Stimulated activated CD8-positive, alpha-beta memory T cell treated with anti-CD3 and anti-CD28 coated beads, Interleukin-15, amount 100 ng/mL, for 4 hours (primary cell): ENCODE results near the gene MAN1A2.
A peak's percentile ranks its signal among the peaks of the same experiment; 100 is the strongest.

Source experiments
- DNase-seq, 2 donors: peaks; one replicate each; pipeline ENCODE4 v3.0.0-alpha.2; 2020; ENCODE audit warnings: low read depth in 2 of 2

MAN1A2 gene

DNA sequence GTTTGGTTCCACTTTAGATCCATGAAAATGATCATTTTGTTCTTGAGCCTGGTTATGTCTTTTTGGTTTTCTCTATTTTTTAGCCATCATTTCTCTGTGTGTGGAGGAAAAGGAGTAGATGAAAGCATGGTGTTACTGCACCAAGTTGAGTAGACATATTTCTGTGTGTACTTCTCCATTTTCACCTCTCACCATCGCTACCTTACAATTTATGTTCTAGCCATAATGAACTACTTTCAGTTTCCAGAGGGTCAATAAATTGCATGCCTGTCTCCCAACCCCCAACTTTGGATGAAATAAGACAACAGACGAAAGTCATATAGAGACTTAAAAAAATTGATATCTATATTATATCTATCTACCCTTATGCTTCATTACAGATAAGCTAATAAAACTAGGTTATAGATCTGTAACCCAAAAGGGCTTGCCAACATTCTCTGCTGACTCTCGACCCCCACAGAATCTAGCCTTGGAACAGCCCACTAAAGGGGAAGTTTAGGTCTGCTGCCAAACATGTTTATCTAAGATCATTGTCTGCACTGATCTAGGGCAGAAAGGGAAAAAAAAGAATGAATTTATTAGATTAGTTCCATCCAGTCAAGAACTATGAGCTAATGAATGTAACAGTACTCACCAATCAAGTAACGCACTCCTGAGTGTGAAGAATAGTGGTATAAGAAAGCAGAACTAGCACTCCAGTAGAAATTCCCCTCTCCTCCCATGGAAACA, 7.5 kb upstream of the MAN1A2 start:
- no peak for DNase-seq

DNA sequence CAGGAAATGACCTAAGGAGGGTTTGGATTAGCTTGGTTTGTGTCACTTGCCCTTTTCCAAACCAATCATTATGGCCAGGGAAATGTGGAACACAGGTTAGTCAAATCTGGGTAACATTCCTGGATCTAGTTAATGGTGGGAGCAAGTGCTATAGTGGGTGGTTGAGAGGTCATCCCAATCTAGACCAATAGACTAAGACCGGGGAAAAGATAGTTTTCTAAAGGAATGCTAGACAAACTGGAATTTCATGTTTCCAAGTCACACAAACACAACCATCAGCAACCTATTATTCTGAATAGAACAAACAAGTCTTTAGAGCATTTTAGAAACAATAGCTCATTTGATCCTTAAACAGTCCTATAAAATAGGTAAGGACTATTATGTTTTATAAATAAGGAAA, 4.3 kb upstream of the MAN1A2 start:
- DNase-seq: no peak

DNA sequence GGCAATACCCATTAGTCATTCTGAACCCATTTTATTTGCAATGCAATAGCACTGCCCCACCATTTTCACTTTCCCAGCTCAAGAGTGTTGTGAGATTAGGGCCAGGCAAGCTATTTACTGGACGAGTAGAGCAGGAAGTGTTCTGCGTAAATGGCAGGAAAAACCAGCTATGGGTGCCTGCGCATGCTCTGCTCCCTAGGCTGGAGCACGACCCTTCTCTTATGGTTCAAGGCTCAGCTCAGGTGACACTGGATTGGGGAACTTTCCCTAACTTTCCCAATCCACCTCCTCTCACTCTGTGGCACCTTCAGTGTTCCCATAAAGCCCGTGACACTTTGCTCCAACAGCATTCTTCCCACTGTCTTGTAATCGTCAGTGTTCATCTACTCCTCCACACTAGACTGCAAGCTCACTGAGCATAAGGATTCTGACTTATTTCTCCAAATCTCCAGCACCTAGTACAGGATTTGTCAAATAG, 3.6 kb upstream of the MAN1A2 start:
- no peak for DNase-seq

- DNase-seq: no peak
These were observed 3.0 kb upstream of the MAN1A2 start for GRCh38 chr1:117364240-117364639.

- DNase-seq: no peak
These were observed 1.7 kb upstream of the MAN1A2 start for GRCh38 chr1:117365350-117366176.

GRCh38 chr1:117366177-117367045, 838 bp upstream of the MAN1A2 start:
- peak; percentile 40 to 69 for DNase-seq

DNA sequence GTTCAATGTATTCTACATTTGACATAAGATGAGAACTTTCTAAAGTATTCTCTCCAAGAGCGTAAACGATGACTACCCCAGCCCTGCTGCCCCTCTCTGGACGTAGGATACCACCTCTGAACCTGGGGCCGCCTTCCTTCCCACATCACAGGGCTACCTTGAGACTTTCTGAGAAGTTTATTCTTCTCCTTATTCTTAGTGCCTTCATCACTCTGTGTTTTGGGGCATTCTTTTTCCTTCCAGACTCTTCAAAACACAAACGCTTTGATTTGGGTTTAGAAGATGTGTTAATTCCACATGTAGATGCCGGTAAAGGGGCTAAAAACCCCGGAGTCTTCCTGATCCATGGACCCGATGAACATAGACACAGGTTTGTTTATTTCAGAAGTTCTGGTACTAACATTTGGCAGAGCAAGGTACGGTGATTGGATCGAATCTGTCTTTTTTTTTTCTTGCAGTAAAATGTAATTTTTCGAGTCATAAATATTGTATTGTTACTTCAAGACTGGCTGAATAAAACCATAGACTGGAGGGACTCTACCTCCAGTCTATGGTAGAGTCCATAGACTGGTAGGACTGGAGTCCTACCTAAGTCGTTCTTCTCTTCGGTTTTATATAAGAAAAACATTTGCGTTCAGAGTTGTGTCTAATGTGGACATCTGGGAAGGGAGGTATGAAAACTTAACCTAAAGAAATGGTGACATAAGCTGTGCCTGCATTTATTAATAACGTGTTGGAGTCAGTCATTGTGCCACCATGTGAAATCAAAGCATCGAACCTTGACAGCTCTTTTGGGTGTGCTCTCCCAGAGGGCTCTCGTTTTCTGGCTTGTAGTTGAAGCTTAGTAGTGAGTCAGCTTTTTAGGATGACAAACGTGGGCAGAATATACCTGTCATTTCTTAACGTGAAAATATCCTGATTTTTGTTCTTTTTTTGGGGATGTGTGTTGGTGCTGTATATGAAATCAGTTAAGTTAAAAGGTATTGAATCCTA, 1.2 kb downstream of the MAN1A2 start:
- DNase-seq: no peak

- DNase-seq: no peak
These were observed 2.8 kb downstream of the MAN1A2 start for GRCh38 chr1:117370071-117370470.

DNA sequence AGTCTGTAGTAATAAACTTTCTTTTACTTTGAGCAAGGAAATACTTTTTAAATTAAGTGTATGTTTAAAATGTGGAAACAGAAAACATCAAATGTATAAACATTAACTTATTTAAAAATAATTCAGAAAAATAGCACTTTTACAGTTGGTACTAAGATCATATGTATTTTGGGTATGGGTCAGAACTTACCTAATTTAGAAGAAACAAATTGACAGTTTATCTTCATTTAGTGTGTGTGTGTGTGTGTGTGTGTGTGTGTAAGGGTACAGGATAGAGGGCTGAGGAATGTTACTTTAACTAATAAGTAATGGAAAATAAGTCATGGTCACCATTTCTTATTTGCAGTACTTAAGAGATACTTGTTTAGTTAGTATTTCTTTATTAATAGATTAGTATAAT, 3.3 kb downstream of the MAN1A2 start:
- no peak for DNase-seq

DNA sequence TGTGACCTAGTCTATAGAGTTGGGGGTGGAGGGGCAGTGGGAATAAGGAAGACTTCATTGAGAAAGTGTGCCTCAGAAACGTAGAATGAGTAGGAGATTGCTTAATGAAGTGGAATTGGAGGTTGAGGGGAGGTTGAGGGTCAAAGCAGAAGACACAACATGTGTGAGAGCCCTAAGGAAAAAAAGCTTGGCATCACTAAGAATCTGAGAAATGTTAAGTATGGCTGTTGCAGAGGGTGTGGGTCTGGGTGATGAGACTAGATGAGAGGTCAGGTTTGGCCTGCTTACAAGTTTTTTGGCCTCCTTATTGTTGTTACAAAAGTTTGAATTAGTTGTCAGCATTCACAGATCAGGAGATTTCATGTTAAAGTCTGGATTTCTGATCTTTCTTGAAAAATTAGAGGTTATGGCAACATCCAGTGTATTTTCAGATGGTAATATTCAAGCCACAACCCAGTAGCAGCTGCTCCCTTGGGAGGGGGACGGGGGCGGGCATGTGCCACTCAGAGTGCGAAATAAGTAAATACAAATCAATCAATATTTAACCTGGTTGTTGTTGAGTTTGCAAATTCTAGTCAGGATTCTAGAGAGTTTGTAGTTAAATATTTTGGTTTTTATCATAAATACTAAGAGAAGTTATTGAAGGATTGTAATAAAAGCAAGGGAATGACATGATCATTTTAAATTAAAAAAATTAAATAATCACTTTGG, 4.3 kb downstream of the MAN1A2 start:
- no peak for DNase-seq

DNA sequence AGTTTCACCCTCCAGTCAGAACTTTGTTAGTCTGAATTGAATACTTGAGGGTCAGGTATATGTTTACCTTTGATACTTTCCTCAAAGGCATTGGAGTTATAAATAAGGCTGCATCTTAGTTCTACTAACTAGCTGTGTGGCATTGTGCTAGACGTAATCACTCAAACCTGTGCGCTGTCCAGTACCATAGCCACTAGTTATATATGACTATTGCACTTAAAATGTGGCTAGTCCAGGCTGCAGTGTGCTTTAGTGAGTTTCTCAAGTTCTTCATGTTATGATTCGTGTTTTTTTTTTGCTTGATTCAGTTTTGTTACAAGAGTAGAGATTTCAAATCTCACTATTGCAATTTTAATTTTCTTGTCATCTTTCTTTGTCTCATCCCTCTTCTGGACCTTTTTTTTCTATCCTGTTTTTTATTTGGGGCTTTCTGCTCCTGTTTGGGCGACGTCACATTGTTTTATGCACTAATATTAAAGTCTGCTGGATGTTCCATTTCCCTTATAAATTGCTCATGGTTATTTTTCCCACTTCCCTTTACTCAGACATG, 5.7 kb downstream of the MAN1A2 start:
- DNase-seq: no peak

GRCh38 chr1:117373932-117374331, 6.7 kb downstream of the MAN1A2 start:
- DNase-seq: no peak

DNA sequence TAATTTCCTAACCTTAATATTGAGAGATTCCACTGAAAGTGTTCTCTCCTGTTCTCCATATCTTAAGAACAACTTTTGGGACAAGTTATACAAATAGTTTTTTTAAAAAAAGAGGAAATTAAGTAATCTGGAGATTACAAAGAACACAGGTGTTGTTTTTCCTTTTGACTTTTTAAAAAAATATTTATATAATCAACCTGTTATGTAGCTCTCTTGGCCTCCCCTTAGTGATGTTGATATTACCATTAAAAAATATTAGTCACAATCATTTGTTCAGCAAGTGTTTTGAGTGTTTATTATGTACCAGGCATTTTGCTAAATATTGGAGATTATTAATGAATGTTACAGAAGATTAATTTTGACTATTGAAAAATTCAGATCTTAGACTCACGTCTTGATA, 8.1 kb downstream of the MAN1A2 start:
- no peak for DNase-seq

- no peak for DNase-seq
These were observed 19.9 kb downstream of the MAN1A2 start for GRCh38 chr1:117387060-117387633.

- no peak for DNase-seq
These were observed 21.1 kb downstream of the MAN1A2 start for GRCh38 chr1:117388328-117388727.

DNA sequence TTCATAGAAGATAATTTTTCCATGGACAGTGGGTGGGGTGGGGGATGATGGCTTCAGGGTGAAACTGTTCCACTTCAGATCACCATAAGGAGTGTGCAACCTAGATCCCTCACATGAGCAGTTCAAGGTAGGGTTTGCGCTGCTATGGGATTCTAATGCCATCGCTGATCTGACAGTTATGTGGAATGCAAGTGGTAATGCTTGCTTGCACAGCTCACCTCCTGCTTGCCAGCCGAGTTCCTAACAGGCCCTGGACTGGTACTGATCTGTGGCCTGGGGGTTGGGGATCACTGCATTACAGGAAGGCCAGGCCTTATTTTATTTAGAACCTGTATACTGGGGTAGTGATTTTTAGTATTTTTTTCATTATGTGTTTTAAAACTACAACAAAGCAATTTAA, 22.0 kb downstream of the MAN1A2 start:
- no peak for DNase-seq

DNA sequence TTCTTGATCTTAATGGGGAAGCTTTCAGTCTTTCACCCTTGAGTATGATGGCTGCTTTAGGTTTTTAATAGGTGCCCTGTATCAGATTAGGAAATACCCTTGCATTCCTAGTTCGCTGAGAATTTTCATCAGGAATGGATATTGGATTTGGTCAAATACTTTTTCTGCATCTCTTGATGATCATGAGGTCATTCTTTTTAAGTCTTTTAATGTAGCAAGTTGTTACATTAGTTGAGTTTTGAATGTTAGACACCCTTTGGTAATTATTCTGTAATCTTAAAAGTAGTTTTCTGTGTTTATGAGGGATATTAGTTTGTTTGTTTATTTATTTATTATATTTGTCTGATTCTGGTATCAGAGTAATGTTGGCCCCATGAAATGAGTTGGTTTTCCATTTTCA, 22.5 kb downstream of the MAN1A2 start:
- no peak for DNase-seq

DNA sequence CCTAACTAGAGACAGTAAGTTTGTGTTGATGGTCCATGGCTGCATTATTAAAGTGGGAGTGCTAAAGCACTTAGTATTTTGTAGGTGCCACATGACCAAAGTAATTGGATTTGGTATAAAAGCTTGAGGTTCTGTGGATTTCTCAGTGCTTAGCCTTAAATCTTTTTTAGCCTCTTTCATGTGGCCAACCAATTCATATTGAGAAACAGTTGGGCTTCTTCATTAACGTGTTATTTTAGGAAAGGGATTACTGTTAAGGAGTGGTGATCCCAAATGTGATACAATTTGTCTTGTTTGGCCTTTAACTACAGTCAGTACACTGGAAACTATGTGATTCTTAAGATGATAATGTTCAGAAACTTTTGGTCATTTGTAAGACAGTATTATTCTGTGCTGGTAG, 25.5 kb downstream of the MAN1A2 start:
- no peak for DNase-seq

DNA sequence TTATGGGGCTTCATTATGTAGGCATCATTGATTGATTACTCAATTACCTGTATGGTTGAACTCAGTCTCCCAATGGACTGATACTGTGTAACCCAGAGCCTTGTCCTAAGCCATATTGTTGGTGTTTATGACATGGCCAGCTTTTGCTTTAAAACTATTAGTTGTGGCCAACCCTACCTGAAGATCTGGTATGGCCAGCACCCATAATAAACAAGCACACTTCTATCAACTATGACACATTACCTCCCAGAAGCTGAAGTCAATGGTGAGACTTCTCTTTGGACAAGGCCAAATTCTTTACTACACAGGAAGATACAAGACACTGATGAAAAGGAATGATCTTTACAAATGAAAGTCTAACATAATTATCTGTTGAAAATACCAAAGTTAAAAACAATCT, 28.8 kb downstream of the MAN1A2 start:
- no peak for DNase-seq

GRCh38 chr1:117396636-117397035, 29.4 kb downstream of the MAN1A2 start:
- DNase-seq: no peak
